HEK293 (cell line): Measurements from ENCODE around the gene HES2.
A peak's percentile ranks its signal among the peaks of the same experiment; 100 is the strongest.

Source experiments
- CTCF ChIA-PET: fragments of 350-600 bp; formaldehyde crosslinking; extraction: SDS; loops from one replicate; lab custom pipeline; 2021; ENCODE audit warnings: antibody characterized with exemption; lab: Yijun Ruan, JAX
- POLR2A ChIA-PET: fragments of 300-600 bp; formaldehyde crosslinking; extraction: SDS; loops from one replicate; lab custom pipeline; 2020; ENCODE audit warnings: antibody characterized with exemption, inconsistent platforms; lab: Yijun Ruan, JAX
- H3K27ac ChIP-seq: fragments of 200-500 bp; sonication (Bioruptor generic); 2 replicates; pipeline ENCODE4 v1.5.1; 2014; ENCODE audit warnings: low read depth, low read length, control low read depth, inconsistent platforms; ENCODE audit errors: extremely low read depth
- H3K36me3 ChIP-seq, 2 experiments: fragments of 200-500 bp in 1 of 2; sonication (Bioruptor generic) in 1 of 2; 1 replicate in 1 of 2; 2 replicates in 1 of 2; pipeline ENCODE4 v1.5.1; 2014 to 2017; ENCODE audit warnings: inconsistent platforms in 2 of 2, low read length in 2 of 2; ENCODE audit not compliant: control insufficient read depth in 2 of 2, insufficient read depth in 1 of 2
- H3K4me1 ChIP-seq: fragments of 200-500 bp; sonication (Bioruptor generic); 2 replicates; pipeline ENCODE4 v1.5.1; 2014; ENCODE audit warnings: mild to moderate bottlenecking, low read length, inconsistent platforms; ENCODE audit not compliant: control insufficient read depth, insufficient read depth
- H3K4me3 ChIP-seq: 2 replicates; pipeline ENCODE4 v1.5.1; 2011; ENCODE audit warnings: low read depth, mild to moderate bottlenecking, control low read depth, low read length, moderate library complexity
- H3K9me3 ChIP-seq: fragments of 200-500 bp; sonication (Bioruptor generic); 2 replicates; pipeline ENCODE4 v1.5.1; 2014; ENCODE audit warnings: low read depth, low read length, inconsistent platforms; ENCODE audit not compliant: control insufficient read depth, insufficient read depth
- EGR2 ChIP-seq: fragments of 450-650 bp; formaldehyde crosslinking; IDR thresholded peaks from 2 replicates; pipeline ENCODE4 v1.5.1; 2016; ENCODE audit warnings: low read depth, missing biosample characterization, missing genetic modification characterization
- GLIS2 ChIP-seq: fragments of 450-650 bp; formaldehyde crosslinking; IDR thresholded peaks from 2 replicates; pipeline ENCODE4 v1.5.1; 2016; ENCODE audit warnings: missing biosample characterization, missing genetic modification characterization
- HOXA7 ChIP-seq: sonication (generic); formaldehyde crosslinking; IDR thresholded peaks from 2 replicates; pipeline ENCODE4 v1.8.1; 2022; ENCODE audit warnings: missing genetic modification reagents, borderline replicate concordance
- INSM2 ChIP-seq: fragments of 450-650 bp; formaldehyde crosslinking; IDR thresholded peaks from 2 replicates; pipeline ENCODE4 v1.5.1; 2016; ENCODE audit warnings: missing biosample characterization, missing genetic modification characterization
- KLF1 ChIP-seq: fragments of 450-650 bp; formaldehyde crosslinking; IDR thresholded peaks from 2 replicates; pipeline ENCODE4 v1.5.1; 2016; ENCODE audit warnings: missing biosample characterization, missing genetic modification characterization
- SP3 ChIP-seq: fragments of 450-650 bp; formaldehyde crosslinking; IDR thresholded peaks from 2 replicates; pipeline ENCODE4 v1.5.1; 2016; ENCODE audit warnings: missing biosample characterization, missing genetic modification characterization
- ZBTB17 ChIP-seq: fragments of 450-650 bp; formaldehyde crosslinking; IDR thresholded peaks from 2 replicates; pipeline ENCODE4 v1.5.1; 2016; ENCODE audit warnings: missing biosample characterization, missing genetic modification characterization
- ZBTB26 ChIP-seq: fragments of 450-650 bp; formaldehyde crosslinking; optimal IDR thresholded peaks from 2 replicates; pipeline ENCODE3; 2016; ENCODE audit warnings: missing biosample characterization, mild to moderate bottlenecking, missing genetic modification characterization
- ZBTB8A ChIP-seq: fragments of 450-650 bp; formaldehyde crosslinking; IDR thresholded peaks from 2 replicates; pipeline ENCODE4 v1.5.1; 2016; ENCODE audit warnings: missing biosample characterization, missing genetic modification characterization
- ZFP41 ChIP-seq: fragments of 450-650 bp; formaldehyde crosslinking; IDR thresholded peaks from 2 replicates; pipeline ENCODE4 v1.5.1; 2016; ENCODE audit warnings: missing biosample characterization, missing genetic modification characterization, borderline replicate concordance
- ZIC2 ChIP-seq: fragments of 450-650 bp; formaldehyde crosslinking; IDR thresholded peaks from 2 replicates; pipeline ENCODE4 v1.5.1; 2016; ENCODE audit warnings: missing biosample characterization, missing genetic modification characterization
- ZNF132 ChIP-seq: fragments of 450-650 bp; formaldehyde crosslinking; IDR thresholded peaks from 2 replicates; pipeline ENCODE4 v1.5.1; 2017; ENCODE audit warnings: missing biosample characterization, missing genetic modification characterization, borderline replicate concordance
- ZNF239 ChIP-seq: fragments of 450-650 bp; formaldehyde crosslinking; IDR thresholded peaks from 2 replicates; pipeline ENCODE4 v1.5.1; 2016; ENCODE audit warnings: missing biosample characterization, missing genetic modification characterization
- ZNF24 ChIP-seq: fragments of 450-650 bp; formaldehyde crosslinking; IDR thresholded peaks from 2 replicates; pipeline ENCODE4 v1.5.1; 2016; ENCODE audit warnings: missing biosample characterization, missing genetic modification characterization
- ZNF324 ChIP-seq: fragments of 450-650 bp; formaldehyde crosslinking; IDR thresholded peaks from 2 replicates; pipeline ENCODE4 v1.5.1; 2016; ENCODE audit warnings: missing biosample characterization, missing genetic modification characterization
- ZNF341 ChIP-seq: fragments of 450-650 bp; formaldehyde crosslinking; IDR thresholded peaks from 2 replicates; pipeline ENCODE4; 2016; ENCODE audit warnings: low read depth, missing biosample characterization, missing genetic modification characterization
- ZNF404 ChIP-seq: fragments of 450-650 bp; formaldehyde crosslinking; IDR thresholded peaks from 2 replicates; pipeline ENCODE4 v1.5.1; 2017; ENCODE audit warnings: missing biosample characterization, missing genetic modification characterization
- ZNF518A ChIP-seq: fragments of 450-650 bp; formaldehyde crosslinking; conservative IDR thresholded peaks from 2 replicates; pipeline ENCODE4 v1.5.1; 2016; ENCODE audit warnings: low read depth, missing biosample characterization, missing genetic modification characterization
- ZNF596 ChIP-seq: fragments of 450-650 bp; IDR thresholded peaks from 2 replicates; pipeline ENCODE4 v1.5.0; 2018; ENCODE audit warnings: missing biosample characterization, mild to moderate bottlenecking, missing genetic modification characterization, moderate library complexity
- ZNF629 ChIP-seq: fragments of 450-650 bp; formaldehyde crosslinking; IDR thresholded peaks from 2 replicates; pipeline ENCODE4 v1.5.1; 2017; ENCODE audit warnings: missing biosample characterization, missing genetic modification characterization
- ZNF776 ChIP-seq: fragments of 450-650 bp; formaldehyde crosslinking; IDR thresholded peaks from 2 replicates; pipeline ENCODE4 v1.5.0; 2017; ENCODE audit warnings: missing biosample characterization, missing genetic modification characterization, borderline replicate concordance
- ZNF837 ChIP-seq: fragments of 450-650 bp; formaldehyde crosslinking; IDR thresholded peaks from 2 replicates; pipeline ENCODE4 v1.5.1; 2016; ENCODE audit warnings: missing biosample characterization, missing genetic modification characterization

Gene HES2

GRCh38 chr1:6447818-6448748 lies 28.4 kb upstream of the HES2 start:
- TF ChIP-seq ZNF776 (tag by site-specific recombination) (no peak), ZIC2 (tag by site-specific recombination) (peak; percentile 77), HOXA7 (CRISPR knock-in tag) (no peak), ZNF629 (tag by site-specific recombination) (no peak), GLIS2 (tag by site-specific recombination) (peak; percentile 27; the same call in 1 of the 2 replicates), KLF1 (tag by site-specific recombination) (peak; percentile 79), ZBTB26 (tag by site-specific recombination) (peak; percentile 37), ZBTB8A (tag by site-specific recombination) (0 out of 2 replicates have a peak, but pooled peaks have one; percentile 25), ZNF324 (no peak), ZNF518A (tag by site-specific recombination) (no peak), ZNF239 (tag by site-specific recombination) (no peak), SP3 (tag by site-specific recombination) (0 out of 2 replicates have a peak, but pooled peaks have one; percentile 12), EGR2 (no peak), ZNF341 (tag by site-specific recombination) (0 out of 2 replicates have a peak, but pooled peaks have one; percentile 13), ZNF404 (tag by site-specific recombination) (no peak)
- no peaks in the 10 kb centered on the region for H3K9me3 ChIP-seq
- ChIA-PET POLR2A (no interaction called here), CTCF (interaction anchor here (1.3 to 2.2 kb wide), 3 partner anchors 10 to 201 kb away, joined by 3 to 11 read pairs (median 7); no protein-coding TSS in a partner anchor)
- H3K4me3 ChIP-seq: no peak overlapping the region
- H3K4me1 ChIP-seq: no peaks in the 10 kb centered on the region
- H3K27ac ChIP-seq: no peak overlapping the region
- no peaks in the 10 kb centered on the region for H3K36me3 ChIP-seq

- peak; percentile 77 for TF ChIP-seq KLF1 (tag by site-specific recombination)
- TF ChIP-seq ZNF596 (tag by site-specific recombination): no peak
- TF ChIP-seq ZNF24 (tag by site-specific recombination): no peak
- no peak for TF ChIP-seq ZFP41 (tag by site-specific recombination)
- TF ChIP-seq ZNF132 (tag by site-specific recombination): no peak
- no peak for TF ChIP-seq ZBTB17 (tag by site-specific recombination)
- no peak for TF ChIP-seq INSM2
- TF ChIP-seq ZNF837 (tag by site-specific recombination): no peak
- TF ChIP-seq, all 188 proteins: peak for 1
- ChIA-PET CTCF (no interaction called here), POLR2A (no interaction called here)
- no peaks in the 10 kb centered on the region for H3K4me1 ChIP-seq
- H3K4me3 ChIP-seq: no peak overlapping the region
- no peaks in the 10 kb centered on the region for H3K36me3 ChIP-seq
- no peak overlapping the region for H3K27ac ChIP-seq
- no peaks in the 10 kb centered on the region for H3K9me3 ChIP-seq
These were observed 27.5 kb upstream of the HES2 start for GRCh38 chr1:6447016-6447817.
